ENCODE results near the gene DHRS12.

Gene DHRS12

GRCh38 chr13:51815848-51816247, 11.9 kb upstream of the DHRS12 start:
- Histone ChIP-seq H3K27ac (ENCODE audit: poor library complexity, severe bottlenecking) (no peak overlapping the region), H3K4me3 (ENCODE audit: severe bottlenecking) (no peak overlapping the region), H3K9me3 (ENCODE audit: severe bottlenecking) (no peaks in the 10 kb centered on the region), H3K4me1 (ENCODE audit: insufficient read depth, poor library complexity, severe bottlenecking) (peaks cover 8% of the 10 kb centered on the region), H3K36me3 (ENCODE audit: low read depth) (no peaks in the 10 kb centered on the region), H3K27me3 (ENCODE audit: insufficient read depth, poor library complexity, severe bottlenecking) (no peaks in the 10 kb centered on the region)
- DNase-seq (ENCODE audit: low spot score) (no peak), ATAC-seq (ENCODE audit: low read depth) (no peak)
- TF ChIP-seq CTCF (IDR thresholded peaks at IDR 0.05; ENCODE audit: poor library complexity, severe bottlenecking) = no peak

GRCh38 chr13:51814825-51815650, 11.1 kb upstream of the DHRS12 start:
- peak; percentile 83 for TF ChIP-seq CTCF (IDR thresholded peaks at IDR 0.05; ENCODE audit: poor library complexity, severe bottlenecking)
- DNase-seq (ENCODE audit: low spot score) = no peak
- ATAC-seq (ENCODE audit: low read depth) = peak; percentile 66
- Histone ChIP-seq H3K4me3 (ENCODE audit: severe bottlenecking) (no peak overlapping the region), H3K27me3 (ENCODE audit: insufficient read depth, poor library complexity, severe bottlenecking) (no peaks in the 10 kb centered on the region), H3K27ac (ENCODE audit: poor library complexity, severe bottlenecking) (no peak overlapping the region), H3K9me3 (ENCODE audit: severe bottlenecking) (no peaks in the 10 kb centered on the region), H3K36me3 (ENCODE audit: low read depth) (no peaks in the 10 kb centered on the region), H3K4me1 (ENCODE audit: insufficient read depth, poor library complexity, severe bottlenecking) (peaks cover 8% of the 10 kb centered on the region)

GRCh38 chr13:51814071-51814470, 10.1 kb upstream of the DHRS12 start:
- Histone ChIP-seq H3K27ac (ENCODE audit: poor library complexity, severe bottlenecking) (no peak overlapping the region), H3K9me3 (ENCODE audit: severe bottlenecking) (no peaks in the 10 kb centered on the region), H3K36me3 (ENCODE audit: low read depth) (no peaks in the 10 kb centered on the region), H3K27me3 (ENCODE audit: insufficient read depth, poor library complexity, severe bottlenecking) (no peaks in the 10 kb centered on the region), H3K4me1 (ENCODE audit: insufficient read depth, poor library complexity, severe bottlenecking) (peaks cover 8% of the 10 kb centered on the region), H3K4me3 (ENCODE audit: severe bottlenecking) (no peak overlapping the region)
- no peak for TF ChIP-seq CTCF (IDR thresholded peaks at IDR 0.05; ENCODE audit: poor library complexity, severe bottlenecking)
- ATAC-seq (ENCODE audit: low read depth) (no peak), DNase-seq (ENCODE audit: low spot score) (no peak)

GRCh38 chr13:51811920-51812451, 8.0 kb upstream of the DHRS12 start:
- Histone ChIP-seq H3K4me3 (ENCODE audit: severe bottlenecking) (no peak overlapping the region), H3K4me1 (ENCODE audit: insufficient read depth, poor library complexity, severe bottlenecking) (peaks cover 8% of the 10 kb centered on the region), H3K9me3 (ENCODE audit: severe bottlenecking) (no peaks in the 10 kb centered on the region), H3K27ac (ENCODE audit: poor library complexity, severe bottlenecking) (no peak overlapping the region), H3K27me3 (ENCODE audit: insufficient read depth, poor library complexity, severe bottlenecking) (no peaks in the 10 kb centered on the region), H3K36me3 (ENCODE audit: low read depth) (no peaks in the 10 kb centered on the region)
- no peak for TF ChIP-seq CTCF (IDR thresholded peaks at IDR 0.05; ENCODE audit: poor library complexity, severe bottlenecking)
- DNase-seq (ENCODE audit: low spot score) (no peak), ATAC-seq (ENCODE audit: low read depth) (peak; percentile 32; the same call in 1 of the 3 replicates)

GRCh38 chr13:51811046-51811445, 7.1 kb upstream of the DHRS12 start:
- Histone ChIP-seq H3K27me3 (ENCODE audit: insufficient read depth, poor library complexity, severe bottlenecking) (no peaks in the 10 kb centered on the region), H3K4me1 (ENCODE audit: insufficient read depth, poor library complexity, severe bottlenecking) (no peaks in the 10 kb centered on the region), H3K27ac (ENCODE audit: poor library complexity, severe bottlenecking) (no peak overlapping the region), H3K4me3 (ENCODE audit: severe bottlenecking) (no peak overlapping the region), H3K36me3 (ENCODE audit: low read depth) (no peaks in the 10 kb centered on the region), H3K9me3 (ENCODE audit: severe bottlenecking) (no peaks in the 10 kb centered on the region)
- ATAC-seq (ENCODE audit: low read depth) (no peak), DNase-seq (ENCODE audit: low spot score) (no peak)
- TF ChIP-seq CTCF (IDR thresholded peaks at IDR 0.05; ENCODE audit: poor library complexity, severe bottlenecking) = no peak

Measured in RWPE2 (cell line).